HCT116 (cell line): Measurements from ENCODE around the gene RUNX1. TPM values are rescaled to one million over a fixed set of nuclear protein-coding genes. Genes with fewer than 3 reads are reported as not detected.

Source experiments
- ATAC-seq: fragments of 200-7000 bp; cut with Tn5 transposase; 2 replicates; pipeline ENCODE4 v1.9.1; 2020; ENCODE audit warnings: mild to moderate bottlenecking, moderate library complexity
- BruUV-seq: library from RNA; stranded (reverse); fragments of 400-500 nt; replicated peaks from 2 replicates; lab custom pipeline; 2021; lab: Mats Ljungman, UMichigan
- CTCF ChIA-PET: fragments of 300-600 bp; sonication (Branson Sonifier 250); formaldehyde crosslinking; loops from one replicate; lab custom pipeline; 2021; ENCODE audit warnings: antibody characterized with exemption; lab: Charles Lee
- POLR2A ChIA-PET: fragments of 300-600, 350-600 bp; sonication (Branson Sonifier 250); formaldehyde crosslinking; loops from one replicate; lab custom pipeline; 2021; ENCODE audit warnings: antibody characterized with exemption; lab: Charles Lee
- RAD21 ChIA-PET, 2 experiments: fragments of 300-600 bp; sonication (Branson Sonifier 250); formaldehyde crosslinking; loops; one replicate each; lab custom pipeline; 2023; ENCODE audit warnings: low total read pairs in 2 of 2; ENCODE audit not compliant: uncharacterized antibody in 2 of 2, unreplicated experiment in 2 of 2, low non-redundant PET in 1 of 2; lab: Charles Lee
- DNase-seq: peaks from one replicate; pipeline ENCODE4 v3.0.0-alpha.2; 2010; ENCODE audit warnings: low read depth, low spot score
- H2AFZ ChIP-seq: fragments of 200-600 bp; shearing (Covaris generic), sonication (generic); 2 replicates; pipeline ENCODE4 v1.6.1; 2017; ENCODE audit warnings: low read depth, mixed run types, mixed read lengths, antibody characterized with exemption, low read length; ENCODE audit not compliant: poor library complexity, severe bottlenecking
- H3K27ac ChIP-seq: 2 replicates; pipeline ENCODE4 v1.5.1; 2012; ENCODE audit warnings: low read depth, low read length
- H3K27me3 ChIP-seq: fragments of 200-600 bp; sonication (generic); 2 replicates; pipeline ENCODE4 v1.6.1; 2016; ENCODE audit warnings: mixed run types, low read length, mixed read lengths; ENCODE audit not compliant: insufficient read depth
- H3K36me3 ChIP-seq, 2 experiments: fragments of 200-500 bp in 1 of 2; fragments of 200-600 bp in 1 of 2; sonication (Bioruptor generic) in 1 of 2; sonication (generic) in 1 of 2; 2 replicates each; pipeline versions ENCODE4 v1.5.1 to v1.6.1; 2014 to 2016; ENCODE audit warnings: low read length in 2 of 2, inconsistent platforms in 1 of 2, mixed read lengths in 1 of 2, mixed run types in 1 of 2; ENCODE audit not compliant: insufficient read depth in 2 of 2, control insufficient read depth in 1 of 2
- H3K4me1 ChIP-seq, 2 experiments: fragments of 200-600 bp in 1 of 2; sonication (generic) in 1 of 2; 2 replicates each; pipeline versions ENCODE4 v1.5.1 to v1.6.1; 2012 to 2017; ENCODE audit warnings: low read length in 2 of 2, inconsistent platforms in 1 of 2, mild to moderate bottlenecking in 1 of 2, mixed read lengths in 1 of 2, mixed run types in 1 of 2, moderate library complexity in 1 of 2; ENCODE audit not compliant: insufficient read depth in 2 of 2, control insufficient read depth in 1 of 2
- H3K4me2 ChIP-seq: fragments of 200-600 bp; sonication (generic); 2 replicates; pipeline ENCODE4 v1.6.1; 2017; ENCODE audit warnings: mixed run types, low read length, mixed read lengths
- H3K4me3 ChIP-seq, 2 experiments: fragments of 200-600 bp in 1 of 2; sonication (generic) in 1 of 2; replicated peaks in 1 of 2; 2 replicates each; pipeline ENCODE4 v1.5.1; 2011 to 2016; ENCODE audit warnings: low read length in 2 of 2, control low read depth in 1 of 2, low read depth in 1 of 2, mild to moderate bottlenecking in 1 of 2, mixed read lengths in 1 of 2, mixed run types in 1 of 2
- H3K79me2 ChIP-seq: fragments of 200-600 bp; sonication (generic); 2 replicates; pipeline ENCODE4 v1.6.1; 2017; ENCODE audit warnings: mild to moderate bottlenecking, mixed run types, low read length, moderate library complexity, mixed read lengths; ENCODE audit not compliant: insufficient read depth
- H3K9ac ChIP-seq: fragments of 200-600 bp; sonication (generic); 2 replicates; pipeline ENCODE4 v1.6.1; 2016; ENCODE audit warnings: low read length, mixed read lengths
- H3K9me2 ChIP-seq: fragments of 200-600 bp; sonication (generic), shearing (Covaris generic); 2 replicates; pipeline ENCODE4 v1.6.1; 2017; ENCODE audit warnings: mixed run types, mild to moderate bottlenecking, moderate library complexity; ENCODE audit not compliant: insufficient read depth
- H3K9me3 ChIP-seq, 2 experiments: fragments of 200-500 bp in 1 of 2; fragments of 200-600 bp in 1 of 2; sonication (Bioruptor generic) in 1 of 2; sonication (generic) in 1 of 2; 2 replicates each; pipeline ENCODE4 v1.6.1; 2014 to 2017; ENCODE audit warnings: low read length in 2 of 2, mixed read lengths in 2 of 2, inconsistent platforms in 1 of 2, low read depth in 1 of 2, mild to moderate bottlenecking in 1 of 2, mixed run types in 1 of 2, moderate library complexity in 1 of 2; ENCODE audit not compliant: control insufficient read depth in 1 of 2, insufficient read depth in 1 of 2
- H4K20me1 ChIP-seq: fragments of 200-600 bp; sonication (generic), shearing (Covaris generic); 2 replicates; pipeline ENCODE4 v1.6.1; 2017; ENCODE audit warnings: mixed run types, mild to moderate bottlenecking, moderate library complexity; ENCODE audit not compliant: insufficient read depth
- CEBPB ChIP-seq: IDR thresholded peaks from 2 replicates; pipeline ENCODE4 v1.6.1; 2012; ENCODE audit warnings: low read depth
- ELF1 ChIP-seq: IDR thresholded peaks from 2 replicates; pipeline ENCODE4 v1.6.1; 2012; ENCODE audit warnings: low read depth, borderline replicate concordance
- EZH2 ChIP-seq: fragments of 200-600 bp; sonication (generic); IDR thresholded peaks from 2 replicates; pipeline ENCODE4 v1.6.1; 2017; ENCODE audit warnings: antibody characterized with exemption, mixed run types
- EZH2phosphoT487 ChIP-seq: fragments of 200-600 bp; IDR thresholded peaks from 2 replicates; pipeline ENCODE4 v1.6.1; 2018; ENCODE audit warnings: antibody characterized with exemption, borderline replicate concordance
- JUND ChIP-seq: IDR thresholded peaks from 2 replicates; pipeline ENCODE4 v1.6.1; 2012
- POLR2A ChIP-seq: IDR thresholded peaks from 2 replicates; pipeline ENCODE4 v1.7.0; 2011; ENCODE audit warnings: borderline replicate concordance; ENCODE audit not compliant: insufficient read depth, insufficient read length; ENCODE audit errors: extremely low read depth
- POLR2AphosphoS5 ChIP-seq: IDR thresholded peaks from 2 replicates; pipeline ENCODE4 v1.6.1; 2011; ENCODE audit warnings: mild to moderate bottlenecking, low read depth, low read length, moderate library complexity
- RAD21 ChIP-seq: IDR thresholded peaks from 2 replicates; pipeline ENCODE4 v1.6.1; 2012; ENCODE audit warnings: low read depth, mild to moderate bottlenecking
- SIN3A ChIP-seq: IDR thresholded peaks from 2 replicates; pipeline ENCODE4 v1.6.1; 2012; ENCODE audit warnings: low read depth
- SP1 ChIP-seq: IDR thresholded peaks from 2 replicates; pipeline ENCODE4 v1.6.1; 2012; ENCODE audit warnings: low read depth
- SRF ChIP-seq: IDR thresholded peaks from 2 replicates; pipeline ENCODE4 v1.6.1; 2012; ENCODE audit warnings: low read depth
- ZFX ChIP-seq: fragments of 450-650 bp; IDR thresholded peaks from 2 replicates; pipeline ENCODE4 v1.6.1; 2017
- ZNF274 ChIP-seq: fragments of 200-500 bp; sonication (Bioruptor generic); IDR thresholded peaks from 2 replicates; pipeline ENCODE4 v1.6.1; 2014; ENCODE audit warnings: mild to moderate bottlenecking, low read depth, low read length, inconsistent platforms
- intact Hi-C: fragments of 100-400 bp; cut with micrococcal nuclease; formaldehyde crosslinking; loops from 2 replicates; pipeline ENCODE4 v1.10.0; 2022
- total RNA-seq: library from RNA; stranded (reverse); gene quantifications from one replicate; pipeline ENCODE4 v1.2.1, GENCODE V29; 2021; ENCODE audit not compliant: unreplicated experiment
- TF ChIP-seq, protein P1 (sequence below): IDR thresholded peaks from 2 replicates; pipeline ENCODE4 v1.6.1; 2012
- TF ChIP-seq, protein P2 (sequence below): IDR thresholded peaks from 2 replicates; pipeline ENCODE4 v1.6.1; 2011; ENCODE audit warnings: mild to moderate bottlenecking, low read length, moderate library complexity; ENCODE audit not compliant: insufficient replicate concordance; ENCODE audit errors: extremely low read depth
- TF ChIP-seq, protein P3 (sequence below): IDR thresholded peaks from 2 replicates; pipeline ENCODE4 v1.6.1; 2012
- TF ChIP-seq, protein P4 (sequence below): IDR thresholded peaks from 2 replicates; pipeline ENCODE4 v1.6.1; 2012; ENCODE audit warnings: low read depth

The RUNX1 gene
- total RNA-seq, 1 experiment from 2014 or later, result 33.5 TPM

DNA sequence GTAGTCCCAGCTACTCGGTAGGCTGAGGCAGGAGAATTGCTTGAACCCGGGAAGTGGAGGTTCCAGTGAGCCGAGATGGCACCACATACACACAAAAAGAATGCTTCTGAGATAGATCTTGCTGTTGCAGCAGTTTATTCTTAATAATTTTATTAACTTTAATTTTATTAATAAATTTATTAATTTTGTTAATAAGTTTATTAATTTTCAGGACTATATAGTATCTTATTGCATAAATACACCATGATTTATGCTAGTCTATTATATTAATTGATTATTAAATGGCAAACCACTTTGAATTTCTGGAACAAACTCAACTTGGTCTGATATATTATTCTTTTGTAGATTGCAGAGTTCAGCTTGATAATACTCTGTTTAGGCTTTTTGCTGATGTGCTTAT, 280.8 kb downstream of the RUNX1 start:
- ChIA-PET POLR2A (no interaction called here), CTCF (no interaction called here), RAD21 (no interaction called here)
- TF ChIP-seq, protein P1, sequence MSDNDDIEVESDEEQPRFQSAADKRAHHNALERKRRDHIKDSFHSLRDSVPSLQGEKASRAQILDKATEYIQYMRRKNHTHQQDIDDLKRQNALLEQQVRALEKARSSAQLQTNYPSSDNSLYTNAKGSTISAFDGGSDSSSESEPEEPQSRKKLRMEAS, result no peak
- no peak for TF ChIP-seq RAD21
- TF ChIP-seq POLR2A, result no peak
- no peak for TF ChIP-seq SP1
- TF ChIP-seq JUND, result no peak
- no peak for TF ChIP-seq ELF1
- no peak for TF ChIP-seq POLR2AphosphoS5
- TF ChIP-seq CEBPB, result no peak
- TF ChIP-seq ZFX, result no peak
- TF ChIP-seq SIN3A, result no peak
- TF ChIP-seq ZNF274, result no peak
- TF ChIP-seq, protein P2, sequence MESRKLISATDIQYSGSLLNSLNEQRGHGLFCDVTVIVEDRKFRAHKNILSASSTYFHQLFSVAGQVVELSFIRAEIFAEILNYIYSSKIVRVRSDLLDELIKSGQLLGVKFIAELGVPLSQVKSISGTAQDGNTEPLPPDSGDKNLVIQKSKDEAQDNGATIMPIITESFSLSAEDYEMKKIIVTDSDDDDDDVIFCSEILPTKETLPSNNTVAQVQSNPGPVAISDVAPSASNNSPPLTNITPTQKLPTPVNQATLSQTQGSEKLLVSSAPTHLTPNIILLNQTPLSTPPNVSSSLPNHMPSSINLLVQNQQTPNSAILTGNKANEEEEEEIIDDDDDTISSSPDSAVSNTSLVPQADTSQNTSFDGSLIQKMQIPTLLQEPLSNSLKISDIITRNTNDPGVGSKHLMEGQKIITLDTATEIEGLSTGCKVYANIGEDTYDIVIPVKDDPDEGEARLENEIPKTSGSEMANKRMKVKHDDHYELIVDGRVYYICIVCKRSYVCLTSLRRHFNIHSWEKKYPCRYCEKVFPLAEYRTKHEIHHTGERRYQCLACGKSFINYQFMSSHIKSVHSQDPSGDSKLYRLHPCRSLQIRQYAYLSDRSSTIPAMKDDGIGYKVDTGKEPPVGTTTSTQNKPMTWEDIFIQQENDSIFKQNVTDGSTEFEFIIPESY, result no peak
- no peak for TF ChIP-seq EZH2phosphoT487
- TF ChIP-seq EZH2, result no peak
- TF ChIP-seq SRF, result no peak
- TF ChIP-seq, protein P3, sequence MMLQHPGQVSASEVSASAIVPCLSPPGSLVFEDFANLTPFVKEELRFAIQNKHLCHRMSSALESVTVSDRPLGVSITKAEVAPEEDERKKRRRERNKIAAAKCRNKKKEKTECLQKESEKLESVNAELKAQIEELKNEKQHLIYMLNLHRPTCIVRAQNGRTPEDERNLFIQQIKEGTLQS, result no peak
- TF ChIP-seq, protein P4, sequence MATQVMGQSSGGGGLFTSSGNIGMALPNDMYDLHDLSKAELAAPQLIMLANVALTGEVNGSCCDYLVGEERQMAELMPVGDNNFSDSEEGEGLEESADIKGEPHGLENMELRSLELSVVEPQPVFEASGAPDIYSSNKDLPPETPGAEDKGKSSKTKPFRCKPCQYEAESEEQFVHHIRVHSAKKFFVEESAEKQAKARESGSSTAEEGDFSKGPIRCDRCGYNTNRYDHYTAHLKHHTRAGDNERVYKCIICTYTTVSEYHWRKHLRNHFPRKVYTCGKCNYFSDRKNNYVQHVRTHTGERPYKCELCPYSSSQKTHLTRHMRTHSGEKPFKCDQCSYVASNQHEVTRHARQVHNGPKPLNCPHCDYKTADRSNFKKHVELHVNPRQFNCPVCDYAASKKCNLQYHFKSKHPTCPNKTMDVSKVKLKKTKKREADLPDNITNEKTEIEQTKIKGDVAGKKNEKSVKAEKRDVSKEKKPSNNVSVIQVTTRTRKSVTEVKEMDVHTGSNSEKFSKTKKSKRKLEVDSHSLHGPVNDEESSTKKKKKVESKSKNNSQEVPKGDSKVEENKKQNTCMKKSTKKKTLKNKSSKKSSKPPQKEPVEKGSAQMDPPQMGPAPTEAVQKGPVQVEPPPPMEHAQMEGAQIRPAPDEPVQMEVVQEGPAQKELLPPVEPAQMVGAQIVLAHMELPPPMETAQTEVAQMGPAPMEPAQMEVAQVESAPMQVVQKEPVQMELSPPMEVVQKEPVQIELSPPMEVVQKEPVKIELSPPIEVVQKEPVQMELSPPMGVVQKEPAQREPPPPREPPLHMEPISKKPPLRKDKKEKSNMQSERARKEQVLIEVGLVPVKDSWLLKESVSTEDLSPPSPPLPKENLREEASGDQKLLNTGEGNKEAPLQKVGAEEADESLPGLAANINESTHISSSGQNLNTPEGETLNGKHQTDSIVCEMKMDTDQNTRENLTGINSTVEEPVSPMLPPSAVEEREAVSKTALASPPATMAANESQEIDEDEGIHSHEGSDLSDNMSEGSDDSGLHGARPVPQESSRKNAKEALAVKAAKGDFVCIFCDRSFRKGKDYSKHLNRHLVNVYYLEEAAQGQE, result no peak
- Histone ChIP-seq H3K4me1 (peaks cover 13 to 14% of the 10 kb centered on the region in 2 experiments; a peak in 3 of 4 replicates), H3K4me2 (no peak overlapping the region), H3K79me2 (no peaks in the 10 kb centered on the region), H2AFZ (no peak overlapping the region), H3K27me3 (no peaks in the 10 kb centered on the region), H3K9me2 (no peaks in the 10 kb centered on the region), H4K20me1 (no peaks in the 10 kb centered on the region), H3K9ac (no peak overlapping the region), H3K27ac (no peak overlapping the region), H3K9me3 (no peaks in the 10 kb centered on the region), H3K4me3 (no peak overlapping the region), H3K36me3 (no peaks in the 10 kb centered on the region)
- ATAC-seq (no peak), DNase-seq (no peak)
- intact Hi-C loops, result no loop called here
- BruUV-seq, result no TSS peak
